ENCODE results near the gene CYP3A7.

- TF ChIP-seq, protein P1, sequence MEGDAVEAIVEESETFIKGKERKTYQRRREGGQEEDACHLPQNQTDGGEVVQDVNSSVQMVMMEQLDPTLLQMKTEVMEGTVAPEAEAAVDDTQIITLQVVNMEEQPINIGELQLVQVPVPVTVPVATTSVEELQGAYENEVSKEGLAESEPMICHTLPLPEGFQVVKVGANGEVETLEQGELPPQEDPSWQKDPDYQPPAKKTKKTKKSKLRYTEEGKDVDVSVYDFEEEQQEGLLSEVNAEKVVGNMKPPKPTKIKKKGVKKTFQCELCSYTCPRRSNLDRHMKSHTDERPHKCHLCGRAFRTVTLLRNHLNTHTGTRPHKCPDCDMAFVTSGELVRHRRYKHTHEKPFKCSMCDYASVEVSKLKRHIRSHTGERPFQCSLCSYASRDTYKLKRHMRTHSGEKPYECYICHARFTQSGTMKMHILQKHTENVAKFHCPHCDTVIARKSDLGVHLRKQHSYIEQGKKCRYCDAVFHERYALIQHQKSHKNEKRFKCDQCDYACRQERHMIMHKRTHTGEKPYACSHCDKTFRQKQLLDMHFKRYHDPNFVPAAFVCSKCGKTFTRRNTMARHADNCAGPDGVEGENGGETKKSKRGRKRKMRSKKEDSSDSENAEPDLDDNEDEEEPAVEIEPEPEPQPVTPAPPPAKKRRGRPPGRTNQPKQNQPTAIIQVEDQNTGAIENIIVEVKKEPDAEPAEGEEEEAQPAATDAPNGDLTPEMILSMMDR (conservative IDR thresholded peaks at IDR 0.05 in 1 of 2, IDR thresholded peaks at IDR 0.05 in 1 of 2; ENCODE audit: low read depth in 1 of 2, low read length in 2 of 2), result no peak
- TF ChIP-seq EZH2 (IDR thresholded peaks at IDR 0.05; ENCODE audit: low read length, missing control alignments), result no peak
Measured at GRCh38 chr7:99668541-99668940, 66.5 kb downstream of the CYP3A7 start.

Data from fibroblast of lung (primary cell).